Endodermal cell (in vitro differentiated cells): Measurements from ENCODE around the gene DYNLRB2. TPM values are rescaled to one million over a fixed set of nuclear protein-coding genes. Genes with fewer than 3 reads are reported as not detected.

ENCODE experiments used
- DNase-seq: peaks from one replicate; pipeline ENCODE4 v3.0.0-alpha.2; 2017
- H3K27ac ChIP-seq: 2 replicates; pipeline ENCODE4 v1.5.1; 2013; ENCODE audit warnings: mild to moderate bottlenecking, low read depth, low read length, moderate library complexity
- H3K27me3 ChIP-seq: 2 replicates; pipeline ENCODE4 v1.6.1; 2013; ENCODE audit warnings: mild to moderate bottlenecking, low read length, moderate library complexity; ENCODE audit not compliant: insufficient read depth, control insufficient read depth, poor library complexity, severe bottlenecking
- H3K36me3 ChIP-seq: 2 replicates; pipeline ENCODE4 v1.7.0; 2013; ENCODE audit warnings: mild to moderate bottlenecking, low read length, moderate library complexity; ENCODE audit not compliant: control insufficient read depth, insufficient read depth
- H3K4me1 ChIP-seq: one replicate; pipeline ENCODE4 v1.7.0; 2013; ENCODE audit warnings: low read length; ENCODE audit not compliant: control insufficient read depth, insufficient read depth
- H3K4me3 ChIP-seq: 2 replicates; pipeline ENCODE4 v1.5.1; 2013; ENCODE audit warnings: mild to moderate bottlenecking, low read length, moderate library complexity
- H3K9ac ChIP-seq: 2 replicates; pipeline ENCODE4 v1.6.1; 2013; ENCODE audit warnings: mild to moderate bottlenecking, low read length, moderate library complexity; ENCODE audit not compliant: poor library complexity, severe bottlenecking; ENCODE audit errors: extremely low read depth
- H3K9me3 ChIP-seq: 2 replicates; pipeline ENCODE4 v1.6.1; 2013; ENCODE audit warnings: mild to moderate bottlenecking, low read length, moderate library complexity; ENCODE audit not compliant: control insufficient read depth
- H3K27ac Mint-ChIP-seq: 2 replicates; pipeline ENCODE4 v1.8.0; 2020; ENCODE audit warnings: mixed read lengths
- H3K27me3 Mint-ChIP-seq: 2 replicates; pipeline ENCODE4 v1.8.0; 2021; ENCODE audit warnings: mild to moderate bottlenecking, mixed read lengths; ENCODE audit not compliant: insufficient read depth
- H3K36me3 Mint-ChIP-seq: 2 replicates; pipeline ENCODE4 v1.8.0; 2020; ENCODE audit warnings: low read depth, mixed read lengths
- H3K4me1 Mint-ChIP-seq: 2 replicates; pipeline ENCODE4 v1.8.0; 2020; ENCODE audit warnings: mixed read lengths
- H3K4me3 Mint-ChIP-seq: 2 replicates; pipeline ENCODE4 v1.8.0; 2020; ENCODE audit warnings: mild to moderate bottlenecking, moderate library complexity, mixed read lengths
- H3K9me3 Mint-ChIP-seq: 2 replicates; pipeline ENCODE4 v1.8.0; 2020; ENCODE audit warnings: mild to moderate bottlenecking, mixed read lengths
- WGBS, 2 experiments: methylation state at CpG; one replicate each; pipeline versions ENCODE4 v1.1.5 to v1.1.7; 2013; ENCODE audit warnings: missing lambda C conversion rate in 2 of 2, mixed read lengths in 1 of 2; ENCODE audit not compliant: insufficient coverage in 1 of 2, insufficient read length in 1 of 2; 5-methylcytosine and 5-hydroxymethylcytosine counted together
- total RNA-seq, 2 donors: library from RNA; stranded (reverse); fragmentation: NEBNext Ultra II Directional in 1 of 2; extraction: Animal tissue kit (Norgen Biotek cat#: 25700) in 1 of 2; gene quantifications; 2 replicates in 1 of 2; 3 replicates in 1 of 2; pipeline ENCODE4 v1.2.1, GENCODE V29; 2021
- TF ChIP-seq, protein P1 (sequence below): fragments of 200-600 bp; sonication (generic); conservative IDR thresholded peaks from 2 replicates; pipeline ENCODE4 v1.5.0; 2021; ENCODE audit warnings: antibody characterized with exemption, mild to moderate bottlenecking

DYNLRB2 gene
- total RNA-seq, 2 donors from 2014 or later = not detected

DNA sequence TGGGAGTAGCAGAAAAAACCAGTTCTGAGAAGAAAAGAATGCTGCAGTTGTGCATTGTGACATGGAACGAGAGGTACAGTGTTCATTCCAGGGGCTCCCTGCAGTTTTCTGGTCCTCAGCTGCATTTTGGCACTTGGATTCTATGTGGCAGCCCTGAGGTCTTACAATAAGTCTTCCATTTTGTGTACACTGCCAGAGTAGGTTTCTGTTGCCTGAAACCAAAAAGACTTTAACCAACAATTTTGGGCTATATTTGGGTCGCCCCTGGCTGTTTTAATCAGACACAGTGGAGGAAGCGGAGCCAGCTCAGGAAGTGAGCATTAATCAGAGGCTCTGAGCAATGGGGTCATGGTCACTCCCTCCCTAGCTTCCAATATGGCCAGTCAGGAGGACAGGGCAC is 15.7 kb downstream of the DYNLRB2 start:
- H3K9me3 Mint-ChIP-seq = no peaks in the 10 kb centered on the region
- no peak for DNase-seq
- Histone ChIP-seq H3K9me3 (no peaks in the 10 kb centered on the region), H3K36me3 (no peaks in the 10 kb centered on the region), H3K4me3 (no peak overlapping the region), H3K4me1 (no peaks in the 10 kb centered on the region), H3K27ac (no peak overlapping the region), H3K9ac (no peak overlapping the region), H3K27me3 (peaks cover 29% of the 10 kb centered on the region)
- H3K27me3 Mint-ChIP-seq = peaks cover 2% of the 10 kb centered on the region
- TF ChIP-seq, protein P1, sequence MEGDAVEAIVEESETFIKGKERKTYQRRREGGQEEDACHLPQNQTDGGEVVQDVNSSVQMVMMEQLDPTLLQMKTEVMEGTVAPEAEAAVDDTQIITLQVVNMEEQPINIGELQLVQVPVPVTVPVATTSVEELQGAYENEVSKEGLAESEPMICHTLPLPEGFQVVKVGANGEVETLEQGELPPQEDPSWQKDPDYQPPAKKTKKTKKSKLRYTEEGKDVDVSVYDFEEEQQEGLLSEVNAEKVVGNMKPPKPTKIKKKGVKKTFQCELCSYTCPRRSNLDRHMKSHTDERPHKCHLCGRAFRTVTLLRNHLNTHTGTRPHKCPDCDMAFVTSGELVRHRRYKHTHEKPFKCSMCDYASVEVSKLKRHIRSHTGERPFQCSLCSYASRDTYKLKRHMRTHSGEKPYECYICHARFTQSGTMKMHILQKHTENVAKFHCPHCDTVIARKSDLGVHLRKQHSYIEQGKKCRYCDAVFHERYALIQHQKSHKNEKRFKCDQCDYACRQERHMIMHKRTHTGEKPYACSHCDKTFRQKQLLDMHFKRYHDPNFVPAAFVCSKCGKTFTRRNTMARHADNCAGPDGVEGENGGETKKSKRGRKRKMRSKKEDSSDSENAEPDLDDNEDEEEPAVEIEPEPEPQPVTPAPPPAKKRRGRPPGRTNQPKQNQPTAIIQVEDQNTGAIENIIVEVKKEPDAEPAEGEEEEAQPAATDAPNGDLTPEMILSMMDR = no peak
- WGBS, 2 experiments = 51 to 88% methylated on average over 2 to 3 of the region's 3 CpGs
- H3K4me3 Mint-ChIP-seq = no peak overlapping the region
- no peaks in the 10 kb centered on the region for H3K36me3 Mint-ChIP-seq
- H3K4me1 Mint-ChIP-seq = no peaks in the 10 kb centered on the region
- no peak overlapping the region for H3K27ac Mint-ChIP-seq

DNA sequence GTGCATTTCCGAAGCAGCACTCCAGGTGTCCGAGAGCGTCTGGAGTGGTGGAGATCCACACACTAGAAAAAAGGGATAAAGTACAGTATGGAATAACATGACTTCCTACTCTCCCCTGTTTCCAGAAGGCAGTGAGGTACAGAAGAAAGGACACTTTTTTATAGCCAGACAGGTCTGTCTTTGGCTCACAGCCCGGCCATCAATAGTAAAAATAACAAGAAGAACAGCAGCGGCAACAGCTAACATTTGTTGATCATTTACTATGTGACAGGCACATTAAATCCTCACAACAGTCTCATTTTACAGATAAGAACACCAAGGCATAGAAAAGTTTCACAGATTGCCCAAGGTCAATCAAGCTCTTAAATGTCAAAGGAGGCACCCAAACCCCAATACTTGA is 16.2 kb downstream of the DYNLRB2 start:
- no peak overlapping the region for H3K27ac ChIP-seq
- DNase-seq = no peak
- peaks cover 3% of the 10 kb centered on the region for H3K27me3 Mint-ChIP-seq
- TF ChIP-seq, protein P1 = no peak
- peaks cover 4% of the 10 kb centered on the region for H3K4me1 Mint-ChIP-seq
- H3K4me3 Mint-ChIP-seq = no peak overlapping the region
- H3K36me3 Mint-ChIP-seq = no peaks in the 10 kb centered on the region
- H3K9me3 Mint-ChIP-seq = no peaks in the 10 kb centered on the region
- no peaks in the 10 kb centered on the region for H3K36me3 ChIP-seq
- H3K27me3 ChIP-seq = peaks cover 29% of the 10 kb centered on the region
- H3K9ac ChIP-seq = no peak overlapping the region
- no peaks in the 10 kb centered on the region for H3K4me1 ChIP-seq
- H3K4me3 ChIP-seq = no peak overlapping the region
- H3K9me3 ChIP-seq = no peaks in the 10 kb centered on the region
- H3K27ac Mint-ChIP-seq = no peak overlapping the region
- WGBS, 2 experiments = 86 to 94% methylated on average over 5 of the region's 5 CpGs

DNA sequence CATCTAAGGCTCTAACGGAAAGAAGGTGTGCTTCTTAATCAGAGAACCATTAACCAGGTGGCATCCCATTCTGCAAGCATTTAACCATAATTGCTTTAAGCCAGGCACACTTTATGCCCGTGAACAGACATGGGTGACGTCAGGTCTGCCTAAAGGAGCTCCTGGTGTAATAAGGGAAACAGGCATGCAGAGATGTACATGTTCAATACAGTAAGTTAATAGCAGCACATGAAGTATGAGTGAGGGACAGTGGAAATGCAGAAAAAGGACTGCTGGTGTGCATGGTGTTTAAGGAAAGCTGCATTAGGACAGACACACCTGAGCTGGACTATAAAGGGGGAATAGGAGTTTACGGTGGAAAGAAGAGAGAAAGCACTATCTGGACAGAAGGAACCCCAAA is 18.6 kb downstream of the DYNLRB2 start:
- H3K27ac Mint-ChIP-seq = no peak overlapping the region
- H3K36me3 Mint-ChIP-seq = no peaks in the 10 kb centered on the region
- H3K4me1 ChIP-seq = no peaks in the 10 kb centered on the region
- WGBS, 2 experiments = 67 to 68% methylated on average over 3 to 4 of the region's 4 CpGs
- no peaks in the 10 kb centered on the region for H3K9me3 ChIP-seq
- H3K27me3 Mint-ChIP-seq = peaks cover 2% of the 10 kb centered on the region
- no peak overlapping the region for H3K9ac ChIP-seq
- peaks cover 18% of the 10 kb centered on the region for H3K27me3 ChIP-seq
- DNase-seq = no peak
- H3K4me3 ChIP-seq = no peak overlapping the region
- H3K4me3 Mint-ChIP-seq = no peak overlapping the region
- TF ChIP-seq, protein P1 = no peak
- H3K36me3 ChIP-seq = no peaks in the 10 kb centered on the region
- no peak overlapping the region for H3K27ac ChIP-seq
- H3K4me1 Mint-ChIP-seq = peaks cover 4% of the 10 kb centered on the region
- no peaks in the 10 kb centered on the region for H3K9me3 Mint-ChIP-seq
